A549 (cell line): ENCODE data around the gene NEDD9. TPM values are rescaled to one million over a fixed set of nuclear protein-coding genes. Genes with fewer than 3 reads are reported as not detected.
A peak's percentile ranks its signal among the peaks of the same experiment; 100 is the strongest.

ENCODE experiments used
- ATAC-seq, 2 experiments: fragments of 200-7000 bp in 1 of 2; fragments of >200 bp in 1 of 2; cut with Nextera tagmentation in 1 of 2; cut with Tn5 transposase in 1 of 2; 3 replicates each; pipeline versions ENCODE4 v1.8.0 to v1.9.1; 2018 to 2020; ENCODE audit warnings: mild to moderate bottlenecking in 1 of 2, moderate library complexity in 1 of 2
- CTCF ChIA-PET: fragments of 300-600 bp; sonication (Branson Sonifier 250); formaldehyde crosslinking; extraction: SDS; loops from one replicate; lab custom pipeline; 2021; ENCODE audit warnings: antibody characterized with exemption, inconsistent platforms; lab: Yijun Ruan, JAX
- POLR2A ChIA-PET: fragments of 350-600 bp; formaldehyde crosslinking; extraction: SDS; loops from one replicate; lab custom pipeline; 2021; ENCODE audit warnings: antibody characterized with exemption, inconsistent platforms; lab: Yijun Ruan, JAX
- DNase-seq, 2 experiments: peaks; one replicate each; pipeline versions ENCODE4 v3.0.0 to v3.0.0-alpha.2; 2011 to 2016; ENCODE audit warnings: low read depth in 1 of 2, low spot score in 1 of 2
- FAIRE-seq: peaks from 2 replicates; lab custom pipeline; 2011; peaks lifted over from hg19 to GRCh38; lab: Jason Lieb, UNC
- H3K27ac ChIP-seq, 2 experiments: fragments of >200 bp; sonication (Bioruptor Twin); formaldehyde crosslinking; 3 replicates each; pipeline ENCODE4 v1.5.1; 2016 to 2017
- H3K4me1 ChIP-seq: fragments of >200 bp; sonication (Bioruptor Twin); formaldehyde crosslinking; 3 replicates; pipeline ENCODE4 v1.6.1; 2016
- H3K4me2 ChIP-seq: fragments of >200 bp; sonication (Bioruptor Twin); formaldehyde crosslinking; 3 replicates; pipeline ENCODE4 v1.6.1; 2016
- H3K4me3 ChIP-seq: fragments of >200 bp; sonication (Bioruptor Twin); formaldehyde crosslinking; 3 replicates; pipeline ENCODE4 v1.5.1; 2016
- H3K9me3 ChIP-seq: fragments of >200 bp; sonication (Bioruptor Twin); formaldehyde crosslinking; 3 replicates; pipeline ENCODE4 v1.6.1; 2016
- CEBPB ChIP-seq, 2 experiments: fragments of >200 bp in 1 of 2; sonication (Bioruptor Twin) in 1 of 2; formaldehyde crosslinking in 1 of 2; IDR thresholded peaks; 2 replicates each; pipeline ENCODE4 v1.6.1; 2012 to 2016
- ELK1 ChIP-seq: fragments of 150-350 bp; IDR thresholded peaks from 2 replicates; pipeline ENCODE4 v1.6.1; 2014; ENCODE audit warnings: low read depth, mild to moderate bottlenecking, low read length
- EP300 ChIP-seq, 2 experiments: fragments of >200 bp; sonication (Bioruptor Twin); formaldehyde crosslinking; IDR thresholded peaks; 2 replicates in 1 of 2; 3 replicates in 1 of 2; pipeline ENCODE4 v1.6.1; 2016 to 2017
- ESRRA ChIP-seq: fragments of 150-350 bp; IDR thresholded peaks from 2 replicates; pipeline ENCODE4 v1.6.1; 2014; ENCODE audit warnings: mild to moderate bottlenecking, low read length, borderline replicate concordance
- FOSB ChIP-seq: fragments of 250-450 bp; sonication (Bioruptor Pico); IDR thresholded peaks from 2 replicates; pipeline ENCODE4 v1.5.0; 2020; ENCODE audit warnings: mild to moderate bottlenecking, moderate library complexity
- HEYL ChIP-seq: fragments of 250-450 bp; sonication (Bioruptor Pico); IDR thresholded peaks from 2 replicates; pipeline ENCODE4 v1.8.0; 2021; ENCODE audit warnings: mild to moderate bottlenecking, moderate library complexity
- HMGXB4 ChIP-seq: fragments of 250-450 bp; sonication (Bioruptor Pico); IDR thresholded peaks from 2 replicates; pipeline ENCODE4 v1.5.0; 2021; ENCODE audit warnings: mild to moderate bottlenecking, moderate library complexity, borderline replicate concordance
- HOXB13 ChIP-seq: fragments of 250-450 bp; sonication (Bioruptor Pico); IDR thresholded peaks from 2 replicates; pipeline ENCODE4 v1.5.0; 2020; ENCODE audit warnings: low read depth, mild to moderate bottlenecking, moderate library complexity
- HOXB5 ChIP-seq: fragments of 250-450 bp; sonication (Bioruptor Pico); IDR thresholded peaks from 2 replicates; pipeline ENCODE4 v1.5.0; 2020; ENCODE audit warnings: mild to moderate bottlenecking, moderate library complexity
- JUN ChIP-seq, 2 experiments: fragments of >200 bp; sonication (Bioruptor Twin); formaldehyde crosslinking; IDR thresholded peaks; 2 replicates in 1 of 2; 3 replicates in 1 of 2; pipeline ENCODE4 v1.6.1; 2016 to 2017
- JUNB ChIP-seq: fragments of >200 bp; sonication (Bioruptor Twin); formaldehyde crosslinking; IDR thresholded peaks from 2 replicates; pipeline ENCODE4 v1.6.1; 2016
- KDM1A ChIP-seq: fragments of 200-600 bp; sonication (generic); IDR thresholded peaks from 2 replicates; pipeline ENCODE4 v1.6.1; 2016; ENCODE audit warnings: low read depth, mild to moderate bottlenecking
- MAX ChIP-seq: IDR thresholded peaks from 2 replicates; pipeline ENCODE4 v1.6.1; 2012
- MAZ ChIP-seq: fragments of 150-350 bp; IDR thresholded peaks from 2 replicates; pipeline ENCODE4 v1.6.1; 2014; ENCODE audit warnings: antibody characterized with exemption, low read depth, low read length, borderline replicate concordance
- MYC ChIP-seq: IDR thresholded peaks from 2 replicates; pipeline ENCODE4 v1.6.1; 2012; ENCODE audit warnings: mild to moderate bottlenecking, inconsistent platforms, low read length, improper control_type of control experiment, borderline replicate concordance
- NPAS2 ChIP-seq: fragments of 250-450 bp; sonication (Bioruptor Pico); IDR thresholded peaks from 2 replicates; pipeline ENCODE4 v1.8.0; 2022; ENCODE audit warnings: mild to moderate bottlenecking, moderate library complexity, borderline replicate concordance
- PBX3 ChIP-seq: IDR thresholded peaks from 2 replicates; pipeline ENCODE4 v1.6.1; 2012
- POLR2A ChIP-seq: IDR thresholded peaks from 2 replicates; pipeline ENCODE4 v1.6.1; 2012; ENCODE audit warnings: mild to moderate bottlenecking, low read length
- POLR2AphosphoS2 ChIP-seq: conservative IDR thresholded peaks from 2 replicates; pipeline ENCODE4 v1.6.1; 2012; ENCODE audit warnings: low read length, improper control_type of control experiment, inconsistent platforms
- RAD21 ChIP-seq, 2 experiments: fragments of >200 bp in 1 of 2; sonication (Bioruptor Twin) in 1 of 2; formaldehyde crosslinking in 1 of 2; IDR thresholded peaks in 1 of 2; conservative IDR thresholded peaks in 1 of 2; 2 replicates in 1 of 2; 3 replicates in 1 of 2; pipeline ENCODE4 v1.6.1; 2012 to 2018; ENCODE audit warnings: inconsistent platforms in 1 of 2
- TFCP2L1 ChIP-seq: fragments of 250-450 bp; sonication (Bioruptor Pico); IDR thresholded peaks from 2 replicates; pipeline ENCODE4 v1.5.0; 2021; ENCODE audit warnings: mild to moderate bottlenecking
- ZSCAN20 ChIP-seq: fragments of 250-450 bp; sonication (Bioruptor Pico); IDR thresholded peaks from 2 replicates; pipeline ENCODE4 v1.8.0; 2022; ENCODE audit warnings: mild to moderate bottlenecking, moderate library complexity
- WGBS: methylation state at CpG from one replicate; pipeline ENCODE4 v1.1.6; 2017; ENCODE audit errors: missing lambda C conversion rate; 5-methylcytosine and 5-hydroxymethylcytosine counted together
- polyA plus RNA-seq, 4 experiments: library from polyadenylated mRNA; depleted of rRNA in 3 of 4; stranded (reverse); fragments of >200 nt; fragmentation: RNase III in 1 of 4; extraction: RNeasy Plus Mini Kit Qiagen cat#74134 plus additional on column Dnase treatment in 1 of 4; gene quantifications; 2 replicates in 3 of 4; 3 replicates in 1 of 4; pipeline ENCODE4 v1.2.3, GENCODE V29; 2011 to 2017

NEDD9 gene
- polyA plus RNA-seq, 2 of the 4 experiments (the other 2 are of a cell fraction), result 46.7 to 79.6 TPM

GRCh38 chr6:11188161-11188915, 44.1 kb downstream of the NEDD9 start (continued):
- no peak for TF ChIP-seq KDM1A
- TF ChIP-seq MAZ, result no peak
- peak; percentile 62 for TF ChIP-seq MAX
- peak; percentile 36 to 79; a peak in 2 of 4 replicates for TF ChIP-seq CEBPB (IDR thresholded peaks at IDR 0.05)
- TF ChIP-seq ELK1, result no peak
- peak; percentile 29 for TF ChIP-seq HOXB13 (CRISPR knock-in tag)
- TF ChIP-seq RAD21 (conservative IDR thresholded peaks at IDR 0.05 in 1 of 2, IDR thresholded peaks at IDR 0.05 in 1 of 2), result peak in 1 of 2 experiments; percentile 33; a peak in 1 of 5 replicates
- peak; percentile 54; the same call in 1 of the 2 replicates for TF ChIP-seq TFCP2L1
- no peak for TF ChIP-seq MYC
- peak; percentile 56 to 63; a peak in 2 of 5 replicates for TF ChIP-seq EP300 (IDR thresholded peaks at IDR 0.05)

GRCh38 chr6:11187301-11187700, 45.2 kb downstream of the NEDD9 start:
- Histone ChIP-seq H3K4me2 (peak overlapping the region; percentile 74), H3K9me3 (no peaks in the 10 kb centered on the region), H3K4me3 (peak overlapping the region; percentile 36), H3K4me1 (peaks cover 52% of the 10 kb centered on the region), H3K27ac (peak overlapping the region; percentile 94 to 98)
- ChIA-PET POLR2A (interaction anchor here (0.8 to 1.2 kb wide), 2 partner anchors 32 to 43 kb away, joined by 3 to 5 read pairs; no protein-coding TSS in a partner anchor), CTCF (interaction anchor here (1.1 to 4.1 kb wide), 4 partner anchors 15 to 309 kb away, joined by 3 to 16 read pairs (median 8); no protein-coding TSS in a partner anchor)
- DNase-seq (no peak), FAIRE-seq (no peak), ATAC-seq (no peak)
- 68% methylated on average over 6 of the region's 6 CpGs for WGBS
- no peak for TF ChIP-seq NPAS2 (CRISPR knock-in tag)
- TF ChIP-seq POLR2A, result no peak
- no peak for TF ChIP-seq PBX3
- TF ChIP-seq POLR2AphosphoS2, result no peak
- TF ChIP-seq HOXB5 (CRISPR knock-in tag), result 0 out of 2 replicates have a peak, but pooled peaks have one; percentile 8
- TF ChIP-seq MYC, result no peak

GRCh38 chr6:11185204-11185842, 47.1 kb downstream of the NEDD9 start:
- FAIRE-seq (no peak), DNase-seq (no peak), ATAC-seq (no peak)
- ChIA-PET POLR2A (no interaction called here), CTCF (interaction anchor here (0.8 to 4.1 kb wide), 2 partner anchors 13 to 311 kb away, joined by 3 to 16 read pairs; no protein-coding TSS in a partner anchor)
- 93% methylated on average over 16 of the region's 17 CpGs for WGBS
- H3K4me1 ChIP-seq, result peaks cover 42% of the 10 kb centered on the region
- H3K4me2 ChIP-seq, result peak overlapping the region; percentile 74; the same call in 1 of the 3 replicates
- H3K4me3 ChIP-seq, result no peak overlapping the region
- H3K9me3 ChIP-seq, result peaks cover 7% of the 10 kb centered on the region; the same call in 2 of the 3 replicates
- TF ChIP-seq JUN (IDR thresholded peaks at IDR 0.05), result no peak
- TF ChIP-seq HEYL (CRISPR knock-in tag), result no peak
- no peak for TF ChIP-seq POLR2A
- no peak for TF ChIP-seq HMGXB4
- TF ChIP-seq ESRRA, result no peak
- TF ChIP-seq ZSCAN20, result no peak
- no peak for TF ChIP-seq JUNB
- TF ChIP-seq KDM1A, result no peak
- TF ChIP-seq ELK1, result no peak
- TF ChIP-seq PBX3, result no peak
- TF ChIP-seq FOSB (CRISPR knock-in tag), result no peak
- TF ChIP-seq, all 56 proteins: peak for 0
- H3K27ac ChIP-seq, result peak overlapping the region; percentile 5 to 98; a peak in 4 of 6 replicates
